ENCODE data around the gene MMEL1.

- TF ChIP-seq CTCF (conservative IDR thresholded peaks at IDR 0.05 in 1 of 2, IDR thresholded peaks at IDR 0.05 in 1 of 2; ENCODE audit: low read depth in 1 of 2, low read length in 2 of 2) (no peak), EZH2 (IDR thresholded peaks at IDR 0.05; ENCODE audit: low read length, missing control alignments) (no peak)
Observed at GRCh38 chr1:2542246-2542915, 90.4 kb downstream of the MMEL1 start.

Measured in fibroblast of lung (primary cell).